HCEC 1CT (cell line): ENCODE data around the gene SPSB2.

ENCODE experiments used
- DNase-seq: peaks from one replicate; pipeline ENCODE4 v3.0.0-alpha.2; 2017

Gene SPSB2

GRCh38 chr12:6849976-6850560 is 23.0 kb downstream of the SPSB2 start:
- DNase-seq, result no peak

GRCh38 chr12:6849427-6849826 is 23.7 kb downstream of the SPSB2 start:
- DNase-seq, result no peak

- no peak for DNase-seq
Measured at GRCh38 chr12:6847676-6848075, 25.4 kb downstream of the SPSB2 start.

GRCh38 chr12:6846316-6846869 is 26.7 kb downstream of the SPSB2 start:
- no peak for DNase-seq

DNA sequence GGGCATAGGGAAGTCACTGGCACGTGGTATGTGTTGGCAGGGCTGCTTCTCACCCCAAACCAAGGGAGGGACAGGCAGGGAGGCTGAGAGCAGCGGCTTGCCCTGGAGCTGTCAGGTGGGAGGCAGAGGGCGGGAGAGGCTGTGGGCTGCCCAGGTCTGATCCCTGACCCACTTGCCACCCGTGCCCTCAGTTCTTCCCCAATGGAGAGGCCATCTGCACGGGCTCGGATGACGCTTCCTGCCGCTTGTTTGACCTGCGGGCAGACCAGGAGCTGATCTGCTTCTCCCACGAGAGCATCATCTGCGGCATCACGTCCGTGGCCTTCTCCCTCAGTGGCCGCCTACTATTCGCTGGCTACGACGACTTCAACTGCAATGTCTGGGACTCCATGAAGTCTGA is 27.7 kb downstream of the SPSB2 start:
- no peak for DNase-seq

DNA sequence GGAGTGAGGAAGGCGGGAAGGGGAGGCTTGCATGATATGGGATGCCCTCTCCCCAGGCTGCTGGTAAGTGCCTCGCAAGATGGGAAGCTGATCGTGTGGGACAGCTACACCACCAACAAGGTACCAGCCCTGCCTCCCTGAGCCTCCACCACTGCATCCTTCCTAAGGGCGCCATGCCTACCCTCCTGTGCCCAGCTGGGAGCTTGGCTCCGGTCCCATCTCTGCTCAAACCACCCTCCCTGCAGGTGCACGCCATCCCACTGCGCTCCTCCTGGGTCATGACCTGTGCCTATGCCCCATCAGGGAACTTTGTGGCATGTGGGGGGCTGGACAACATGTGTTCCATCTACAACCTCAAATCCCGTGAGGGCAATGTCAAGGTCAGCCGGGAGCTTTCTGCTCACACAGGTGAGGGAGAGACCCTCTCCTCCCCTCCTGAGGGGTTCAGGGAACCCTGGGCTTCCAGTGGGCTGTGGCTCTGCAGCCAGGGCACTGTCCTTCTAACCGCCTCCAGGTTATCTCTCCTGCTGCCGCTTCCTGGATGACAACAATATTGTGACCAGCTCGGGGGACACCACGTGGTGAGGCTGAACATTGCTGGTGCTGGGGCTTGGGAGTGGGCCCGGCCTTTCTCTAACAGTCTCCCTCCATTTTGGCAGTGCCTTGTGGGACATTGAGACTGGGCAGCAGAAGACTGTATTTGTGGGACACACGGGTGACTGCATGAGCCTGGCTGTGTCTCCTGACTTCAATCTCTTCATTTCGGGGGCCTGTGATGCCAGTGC is 29.8 kb downstream of the SPSB2 start:
- DNase-seq, result no peak

DNA sequence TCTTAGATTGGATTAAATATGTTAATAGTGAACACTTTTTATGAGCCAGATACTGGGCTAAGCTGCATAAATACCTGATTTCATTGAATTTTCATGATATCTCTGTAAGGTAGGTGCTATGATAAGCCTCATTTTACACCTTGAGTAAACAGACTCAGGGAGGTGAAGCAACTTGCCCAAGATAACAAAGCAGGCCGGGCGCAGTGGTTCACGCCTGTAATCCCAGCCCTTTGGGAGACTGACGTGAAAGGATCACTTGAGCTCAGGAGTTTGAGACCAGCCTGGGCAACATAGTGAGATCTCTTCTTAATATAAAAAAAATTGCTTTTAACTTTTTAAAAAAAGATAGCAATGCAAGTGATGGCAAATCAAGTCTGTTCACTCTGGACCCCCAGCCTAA is 31.0 kb downstream of the SPSB2 start:
- DNase-seq, result no peak

GRCh38 chr12:6840761-6841515 is 32.2 kb downstream of the SPSB2 start, which contains the start of gene GNB3:
TSS of gene GNB3 (plus strand) at chr12:6840925. CDS start at chr12:6841288, 363 bp downstream.
- no peak for DNase-seq

GRCh38 chr12:6840330-6840729 is 32.8 kb downstream of the SPSB2 start:
- DNase-seq, result no peak

DNA sequence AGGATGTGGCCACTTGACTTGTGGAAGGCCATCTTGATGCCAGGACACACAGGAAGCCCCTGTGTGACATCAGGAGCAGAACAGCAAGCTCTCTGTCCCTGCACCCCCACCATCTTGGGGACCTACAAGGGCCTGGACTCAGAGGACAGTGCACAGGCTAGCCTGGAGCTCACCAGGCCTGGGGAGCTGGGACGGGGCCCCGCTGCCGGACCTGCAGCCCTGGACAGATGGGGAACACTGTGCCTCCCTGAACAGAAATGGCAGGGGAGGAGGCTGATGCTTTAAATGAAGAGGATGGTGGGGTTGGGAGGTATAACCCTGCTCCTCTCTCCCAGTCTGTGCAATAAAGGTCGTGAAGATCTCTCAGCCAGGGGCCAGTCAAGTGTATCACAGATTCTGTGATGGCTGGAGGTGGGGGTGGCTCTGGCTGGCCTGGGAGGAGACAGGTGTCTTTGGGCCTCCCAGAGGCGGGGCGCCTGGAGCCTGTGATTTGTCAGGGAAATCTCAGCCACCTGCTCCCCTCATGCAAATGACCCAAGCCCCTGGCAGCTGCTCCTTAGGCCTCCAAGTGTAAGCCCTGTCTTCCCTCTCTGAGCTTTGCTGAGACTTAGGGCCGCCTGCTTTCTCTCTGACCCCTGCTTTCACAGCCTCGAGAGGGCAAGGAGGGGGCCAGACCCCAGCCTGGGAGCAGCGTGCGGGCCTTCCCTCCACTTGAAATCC is 33.5 kb downstream of the SPSB2 start:
- DNase-seq, result no peak

GRCh38 chr12:6838854-6839253 is 34.2 kb downstream of the SPSB2 start:
- no peak for DNase-seq

DNA sequence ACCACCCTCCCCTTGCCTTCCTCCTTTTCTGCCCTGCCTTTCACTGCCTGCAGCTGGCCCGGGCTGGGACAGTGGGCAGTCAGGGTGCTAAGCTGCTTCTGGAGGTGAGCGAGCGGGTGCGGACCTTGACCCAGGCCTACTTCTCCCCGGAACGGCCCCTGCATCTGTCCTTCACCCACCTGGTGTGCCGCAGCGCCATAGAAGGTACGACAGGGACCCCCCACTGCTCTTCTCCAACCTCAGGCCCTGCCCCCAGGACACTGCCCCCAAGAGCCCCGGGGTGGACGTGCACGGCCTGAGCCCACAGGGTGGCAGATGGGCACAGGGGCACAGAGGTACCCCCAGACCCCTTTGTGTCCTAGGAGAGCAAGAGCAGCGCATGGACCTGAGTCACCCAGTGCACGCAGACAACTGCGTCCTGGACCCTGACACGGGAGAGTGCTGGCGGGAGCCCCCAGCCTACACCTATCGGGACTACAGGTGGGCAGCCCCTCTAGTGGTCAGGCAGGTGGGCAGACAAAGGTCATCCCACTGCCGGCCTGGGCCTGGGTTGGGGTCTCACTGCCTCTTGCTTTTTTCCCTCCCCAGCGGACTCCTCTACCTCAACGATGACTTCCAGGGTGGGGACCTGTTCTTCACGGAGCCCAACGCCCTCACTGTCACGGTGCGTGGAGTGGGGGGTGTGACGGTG is 35.6 kb downstream of the SPSB2 start:
- no peak for DNase-seq

DNA sequence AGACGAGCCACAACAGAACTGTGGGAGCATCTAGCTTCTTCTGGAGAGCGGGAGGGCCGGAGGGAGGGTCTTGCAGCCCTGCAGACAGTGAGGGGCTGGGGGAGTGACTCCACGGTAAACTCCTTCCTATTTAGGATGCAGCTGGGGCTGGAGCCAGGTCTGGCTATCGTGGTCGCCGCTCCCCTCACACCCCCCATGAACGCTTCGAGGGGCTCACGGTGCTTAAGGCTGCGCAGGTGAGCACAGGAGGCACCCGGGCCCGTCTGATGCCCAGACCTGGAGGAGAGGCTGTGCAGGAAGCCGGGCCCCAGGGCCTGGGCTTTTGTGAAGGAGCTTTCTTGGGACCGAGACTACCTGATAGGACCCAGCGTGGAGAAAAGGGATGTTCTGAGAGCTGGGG is 36.3 kb downstream of the SPSB2 start:
- DNase-seq, result no peak

DNA sequence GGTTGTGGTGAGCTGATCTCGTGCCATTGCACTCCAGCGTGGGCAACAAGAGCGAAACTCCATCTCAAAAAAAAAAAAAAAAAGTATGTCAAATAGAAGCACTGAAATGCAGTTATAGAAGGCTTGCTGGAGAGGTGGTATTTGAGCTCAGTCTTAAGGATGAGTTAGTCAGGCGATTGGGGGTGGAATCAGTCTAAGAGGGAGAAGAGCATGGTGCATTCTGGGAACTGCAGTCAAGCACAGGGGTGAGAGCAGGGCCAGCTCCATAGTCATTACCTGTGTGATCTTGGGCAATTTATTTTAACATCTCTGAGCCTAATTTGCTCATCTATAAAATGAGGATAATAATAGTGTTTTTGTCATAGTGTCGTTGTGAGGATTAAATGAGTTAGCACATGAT is 38.2 kb downstream of the SPSB2 start:
- peak; percentile 22 for DNase-seq

- DNase-seq, result no peak
Measured at GRCh38 chr12:6834254-6834653, 38.8 kb downstream of the SPSB2 start.

- no peak for DNase-seq
Measured at GRCh38 chr12:6833189-6833890, 39.8 kb downstream of the SPSB2 start.

GRCh38 chr12:6832125-6832524 is 41.0 kb downstream of the SPSB2 start:
- no peak for DNase-seq

- DNase-seq, result no peak
Measured at GRCh38 chr12:6831450-6831995, 41.6 kb downstream of the SPSB2 start.

- no peak for DNase-seq
Measured at GRCh38 chr12:6830999-6831398, 42.1 kb downstream of the SPSB2 start.

- DNase-seq, result no peak
Measured at GRCh38 chr12:6830286-6830890, 42.7 kb downstream of the SPSB2 start.
